H1 (cell line): ENCODE results near the gene ITGB1BP1. TPM values are rescaled to one million over a fixed set of nuclear protein-coding genes. Genes with fewer than 3 reads are reported as not detected.

Experiments
- CTCF ChIA-PET: fragments of 300-600 bp; sonication (Branson Sonifier 250); formaldehyde crosslinking; loops from one replicate; lab custom pipeline; 2021; ENCODE audit not compliant: partially characterized antibody; lab: Charles Lee
- POLR2A ChIA-PET: fragments of 300-600 bp; sonication (Branson Sonifier 250); formaldehyde crosslinking; loops from one replicate; lab custom pipeline; 2021; ENCODE audit warnings: inconsistent platforms; ENCODE audit not compliant: partially characterized antibody; lab: Charles Lee
- DNase-seq, 2 experiments: peaks; one replicate each; pipeline versions ENCODE4 v3.0.0 to v3.0.0-alpha.2; 2010 to 2022; ENCODE audit warnings: low spot score in 2 of 2, low read depth in 1 of 2, mixed read lengths in 1 of 2
- FAIRE-seq: peaks from 2 replicates; lab custom pipeline; 2011; peaks lifted over from hg19 to GRCh38; lab: Jason Lieb, UNC
- H2AFZ ChIP-seq: 2 replicates; pipeline ENCODE4 v1.8.1; 2012; ENCODE audit warnings: low read length, inconsistent platforms
- H2AK5ac ChIP-seq: 2 replicates; pipeline ENCODE4 v1.6.1; 2013; ENCODE audit warnings: low read depth, low read length
- H2BK120ac ChIP-seq: replicated peaks from 2 replicates; pipeline ENCODE3; 2013; ENCODE audit warnings: low read depth, low read length, inconsistent platforms
- H2BK12ac ChIP-seq: 2 replicates; pipeline ENCODE4 v1.6.1; 2013; ENCODE audit warnings: low read depth, low read length
- H2BK15ac ChIP-seq: 2 replicates; pipeline ENCODE4 v1.6.1; 2013; ENCODE audit warnings: low read length
- H2BK20ac ChIP-seq: 2 replicates; pipeline ENCODE4 v1.6.1; 2013; ENCODE audit warnings: low read length
- H2BK5ac ChIP-seq: 2 replicates; pipeline ENCODE4 v1.6.1; 2013; ENCODE audit warnings: low read depth, low read length
- H3K14ac ChIP-seq: 2 replicates; pipeline ENCODE4 v1.6.1; 2013; ENCODE audit warnings: inconsistent platforms; ENCODE audit not compliant: insufficient read length
- H3K18ac ChIP-seq: 2 replicates; pipeline ENCODE4 v1.6.1; 2013; ENCODE audit warnings: low read length; ENCODE audit errors: extremely low read depth
- H3K23ac ChIP-seq: 2 replicates; pipeline ENCODE4 v1.6.1; 2013; ENCODE audit warnings: inconsistent platforms; ENCODE audit not compliant: insufficient read length
- H3K23me2 ChIP-seq: 2 replicates; pipeline ENCODE4 v1.6.1; 2013; ENCODE audit warnings: low read depth, low read length
- H3K27ac ChIP-seq: 2 replicates; pipeline ENCODE4 v1.6.1; 2011; ENCODE audit warnings: low read depth, low read length, inconsistent platforms
- H3K27me3 ChIP-seq, 4 experiments: replicated peaks in 1 of 4; 1 replicate in 1 of 4; 2 replicates in 3 of 4; pipeline versions ENCODE4 v1.6.1 to v1.8.1; 2011 to 2013; ENCODE audit warnings: low read length in 3 of 4, mild to moderate bottlenecking in 3 of 4, inconsistent platforms in 2 of 4, mixed read lengths in 2 of 4, moderate library complexity in 1 of 4; ENCODE audit not compliant: control insufficient read depth in 3 of 4, insufficient read depth in 3 of 4; ENCODE audit errors: extremely low read depth in 1 of 4
- H3K36me3 ChIP-seq, 4 experiments: 2 replicates each; pipeline versions ENCODE4 v1.6.1 to v1.8.1; 2011 to 2013; ENCODE audit warnings: mild to moderate bottlenecking in 4 of 4, low read length in 3 of 4, moderate library complexity in 2 of 4, control low read depth in 1 of 4, inconsistent platforms in 1 of 4; ENCODE audit not compliant: insufficient read depth in 4 of 4, control insufficient read depth in 2 of 4
- H3K4ac ChIP-seq: replicated peaks from 2 replicates; pipeline ENCODE3; 2013; ENCODE audit warnings: low read length, low read depth, mixed read lengths, inconsistent platforms; ENCODE audit not compliant: insufficient read length
- H3K4me1 ChIP-seq, 4 experiments: replicated peaks in 1 of 4; 1 replicate in 1 of 4; 2 replicates in 3 of 4; pipeline versions ENCODE4 v1.6.1 to v1.8.1; 2011 to 2013; ENCODE audit warnings: low read length in 3 of 4, inconsistent platforms in 2 of 4, mixed read lengths in 1 of 4; ENCODE audit not compliant: insufficient read depth in 4 of 4, control insufficient read depth in 3 of 4
- H3K4me2 ChIP-seq, 2 experiments: 2 replicates each; pipeline versions ENCODE4 v1.6.1 to v1.8.1; 2011 to 2013; ENCODE audit warnings: low read depth in 2 of 2, low read length in 2 of 2, control low read depth in 1 of 2, inconsistent platforms in 1 of 2, mild to moderate bottlenecking in 1 of 2; ENCODE audit not compliant: insufficient read depth in 1 of 2
- H3K4me3 ChIP-seq, 4 experiments: fragments of 200-600, 300-600 bp in 1 of 4; sonication (generic), shearing (Covaris generic), sonication (Bioruptor Twin) in 1 of 4; 2 replicates each; pipeline versions ENCODE4 v1.5.1 to v1.8.1; 2011 to 2016; ENCODE audit warnings: low read length in 4 of 4, low read depth in 3 of 4, control low read depth in 2 of 4, inconsistent platforms in 2 of 4, mild to moderate bottlenecking in 2 of 4, mixed read lengths in 1 of 4, moderate library complexity in 1 of 4; ENCODE audit not compliant: insufficient read depth in 2 of 4; ENCODE audit errors: extremely low read depth in 1 of 4
- H3K56ac ChIP-seq: replicated peaks from 2 replicates; pipeline ENCODE3; 2013; ENCODE audit warnings: low read depth, mild to moderate bottlenecking, mixed read lengths, low read length, inconsistent platforms; ENCODE audit not compliant: insufficient read length
- H3K79me1 ChIP-seq: 2 replicates; pipeline ENCODE4 v1.6.1; 2013; ENCODE audit warnings: low read depth, low read length, control low read depth
- H3K79me2 ChIP-seq, 2 experiments: 2 replicates each; pipeline versions ENCODE4 v1.6.1 to v1.8.1; 2012 to 2013; ENCODE audit warnings: low read length in 2 of 2, mild to moderate bottlenecking in 2 of 2, inconsistent platforms in 1 of 2; ENCODE audit not compliant: insufficient read depth in 2 of 2, control insufficient read depth in 1 of 2
- H3K9ac ChIP-seq, 4 experiments: replicated peaks in 1 of 4; 1 replicate in 1 of 4; 2 replicates in 3 of 4; pipeline versions ENCODE4 v1.6.1 to v1.8.1; 2011 to 2013; ENCODE audit warnings: low read depth in 3 of 4, low read length in 3 of 4, control low read depth in 2 of 4, mild to moderate bottlenecking in 2 of 4, moderate library complexity in 2 of 4, inconsistent platforms in 1 of 4; ENCODE audit errors: extremely low read depth in 1 of 4
- H3K9me3 ChIP-seq, 2 experiments: 2 replicates each; pipeline versions ENCODE4 v1.6.1 to v1.8.1; 2012 to 2013; ENCODE audit warnings: mild to moderate bottlenecking in 2 of 2, moderate library complexity in 2 of 2, control low read depth in 1 of 2, inconsistent platforms in 1 of 2, low read depth in 1 of 2, low read length in 1 of 2, mixed read lengths in 1 of 2; ENCODE audit not compliant: insufficient read depth in 2 of 2
- H4K20me1 ChIP-seq, 2 experiments: replicated peaks in 1 of 2; 2 replicates each; pipeline versions ENCODE3 to v1.8.1; 2011 to 2013; ENCODE audit warnings: inconsistent platforms in 2 of 2, low read length in 2 of 2, mild to moderate bottlenecking in 1 of 2; ENCODE audit not compliant: insufficient read depth in 2 of 2, control insufficient read depth in 1 of 2
- H4K5ac ChIP-seq: 2 replicates; pipeline ENCODE4 v1.6.1; 2013; ENCODE audit warnings: low read length, low read depth, mixed read lengths, inconsistent platforms; ENCODE audit not compliant: insufficient read length
- H4K8ac ChIP-seq: 2 replicates; pipeline ENCODE4 v1.8.0; 2013; ENCODE audit warnings: mild to moderate bottlenecking, moderate library complexity, low read length, inconsistent platforms; ENCODE audit not compliant: insufficient read depth; ENCODE audit errors: extremely low read depth
- H4K91ac ChIP-seq: replicated peaks from 2 replicates; pipeline ENCODE3; 2013; ENCODE audit warnings: low read length, mixed read lengths, inconsistent platforms; ENCODE audit not compliant: insufficient read length
- WGBS, 2 experiments: shearing (Covaris generic) in 1 of 2; methylation state at CpG; one replicate each; pipeline versions ENCODE4 v1.1.6 to v1.1.7; 2013 to 2015; ENCODE audit warnings: low lambda C conversion rate in 2 of 2, mixed read lengths in 2 of 2, inconsistent platforms in 1 of 2, low coverage in 1 of 2, missing lambda C conversion rate in 1 of 2; ENCODE audit not compliant: insufficient replicate concordance in 2 of 2, insufficient coverage in 1 of 2, insufficient read length in 1 of 2; ENCODE audit errors: extremely low coverage in 1 of 2, missing lambda C conversion rate in 1 of 2; 5-methylcytosine and 5-hydroxymethylcytosine counted together
- polyA plus RNA-seq, 7 experiments: library from polyadenylated mRNA; depleted of rRNA in 3 of 7; stranded (reverse) in 5 of 7; unstranded in 2 of 7; fragments of >200 nt in 5 of 7; fragments of 200-250 nt in 2 of 7; gene quantifications; 1 replicate in 5 of 7; 2 replicates in 1 of 7; 4 replicates in 1 of 7; pipeline versions ENCODE4 v1.2.1 to v1.2.3, GENCODE V29; 2011 to 2013; ENCODE audit warnings: missing spikeins in 2 of 7, mixed read lengths in 2 of 7
- total RNA-seq: library from RNA; stranded (reverse); fragmentation: NEBNext Ultra II Directional; extraction: Animal tissue kit (Norgen Biotek cat#: 25700); gene quantifications from 2 replicates; pipeline ENCODE4 v1.2.1, GENCODE V29; 2021

The ITGB1BP1 gene
- total and polyA plus RNA-seq, 2 of the 8 experiments (the other 6 are each of a cell fraction or from before 2014, with no cell fraction given), result 16.1 to 45.4 TPM

- Histone ChIP-seq H3K18ac (no peak overlapping the region), H3K27ac (no peak overlapping the region), H3K9ac (no peak overlapping the region), H3K4ac (no peak overlapping the region), H2BK12ac (no peak overlapping the region), H3K9me3 (no peaks in the 10 kb centered on the region), H3K14ac (no peak overlapping the region), H3K4me2 (no peak overlapping the region), H3K27me3 (peaks cover 0 to 2% (median 0%) of the 10 kb centered on the region in 4 experiments; a peak in 2 of 7 replicates), H3K79me1 (no peaks in the 10 kb centered on the region), H3K4me3 (no peak overlapping the region), H3K79me2 (no peaks in the 10 kb centered on the region), H3K23me2 (peaks cover 11% of the 10 kb centered on the region), H3K23ac (no peak overlapping the region), H2BK120ac (no peak overlapping the region), H3K4me1 (peaks cover 0 to 4% (median 2%) of the 10 kb centered on the region in 4 experiments; a peak in 2 of 7 replicates), H2AFZ (no peak overlapping the region), H2AK5ac (no peak overlapping the region), H2BK5ac (no peak overlapping the region), H2BK20ac (no peak overlapping the region), H3K56ac (no peak overlapping the region), H2BK15ac (no peak overlapping the region), H4K20me1 (peaks cover 1 to 2% of the 10 kb centered on the region in 2 experiments), H4K5ac (no peak overlapping the region), H3K36me3 (peaks cover 5 to 41% (median 22%) of the 10 kb centered on the region in 4 experiments), H4K8ac (no peak overlapping the region), H4K91ac (no peak overlapping the region)
- DNase-seq (no peak), FAIRE-seq (no peak)
- POLR2A ChIA-PET, result interaction anchor here (1.2 to 1.3 kb wide), 2 partner anchors 12 to 17 kb away, joined by 4 to 5 read pairs; no protein-coding TSS in a partner anchor
- 89% methylated on average over 5 of the region's 5 CpGs; no CpG with 5 or more reads in 1 of the 2 experiments for WGBS, 2 experiments
- CTCF ChIA-PET, result no interaction called here
These were observed 47.9 kb upstream of the ITGB1BP1 start for GRCh38 chr2:9471206-9471605.
